COLO668 (cell line): ENCODE measurements around the gene NOTCH3.

Source experiments
- DNase-seq: peaks from one replicate; lab custom pipeline; 2025; ENCODE audit not compliant: unreplicated experiment; lab: John Stamatoyannopoulos, UW

Gene NOTCH3

DNA sequence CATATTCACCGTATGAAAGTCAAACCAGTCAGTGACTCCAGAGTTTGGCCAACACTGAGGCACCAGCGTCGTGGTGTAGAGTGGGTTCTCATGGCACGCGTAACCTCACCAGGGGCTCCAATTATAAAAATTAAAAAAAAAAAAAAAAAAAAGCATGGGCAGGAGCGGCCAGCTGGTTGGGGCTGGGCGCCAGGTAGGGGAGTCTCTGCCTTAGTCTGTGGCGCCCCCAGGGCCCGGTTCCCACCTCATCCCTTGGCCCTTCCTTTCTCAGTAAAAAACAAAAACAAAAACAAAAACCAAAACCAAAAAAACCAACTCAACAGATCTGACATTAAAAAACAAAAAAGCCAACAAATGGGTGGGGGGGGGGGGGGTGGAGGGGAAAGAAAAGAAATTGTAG lies 36.1 kb upstream of the NOTCH3 start:
- DNase-seq: no peak

DNA sequence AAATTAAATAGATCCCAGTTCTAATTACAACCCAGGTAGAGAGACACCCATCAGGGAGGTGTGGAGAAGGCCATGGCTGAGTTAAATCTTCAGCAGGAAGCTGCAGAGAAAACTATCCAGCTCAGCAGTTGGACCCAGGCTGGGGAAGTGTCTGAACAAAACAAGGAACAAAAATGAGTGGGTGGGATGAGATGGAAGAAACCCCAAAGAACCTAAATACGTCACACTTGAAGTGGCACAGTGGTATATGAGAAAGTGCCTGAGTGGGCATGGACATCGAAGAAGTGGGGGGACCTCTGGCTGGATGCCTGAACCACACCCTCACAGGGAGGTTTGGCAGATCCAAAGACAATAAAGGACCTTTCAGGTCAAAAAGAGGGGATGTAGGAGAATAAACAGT lies 35.0 kb upstream of the NOTCH3 start:
- no peak for DNase-seq

DNA sequence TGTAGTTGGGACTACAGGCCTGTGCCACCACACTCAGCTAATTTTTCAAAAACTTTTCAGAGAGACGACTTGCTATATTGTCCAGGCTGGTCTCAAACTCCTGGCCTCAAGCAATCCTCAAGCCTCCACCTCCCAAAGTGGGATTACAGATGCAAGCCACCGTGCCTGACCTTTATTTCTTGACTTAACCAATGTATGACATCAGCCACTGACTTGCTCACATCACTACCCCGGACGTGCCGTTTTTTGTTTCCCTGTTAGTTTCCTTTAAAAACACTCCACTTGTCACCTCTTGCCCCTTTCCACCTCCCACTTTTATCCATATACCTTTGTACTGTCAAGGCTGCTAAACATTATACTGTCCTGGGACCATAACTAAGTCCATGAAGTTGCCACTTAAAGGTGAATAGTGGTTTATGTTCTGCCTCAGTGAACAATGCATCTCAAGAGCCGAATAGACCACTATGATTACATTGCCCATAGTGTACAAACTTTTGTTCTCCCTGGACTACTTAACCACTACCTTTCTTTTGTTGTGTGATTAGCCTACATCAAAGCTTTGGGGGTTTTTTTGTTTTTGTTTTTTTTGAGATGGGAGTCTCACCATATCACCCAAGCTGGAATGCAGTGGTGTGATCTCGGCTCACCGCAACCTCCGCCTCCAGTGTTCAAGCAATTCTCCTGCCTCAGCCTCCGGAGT lies 33.8 kb upstream of the NOTCH3 start:
- DNase-seq: peak; percentile 1

DNA sequence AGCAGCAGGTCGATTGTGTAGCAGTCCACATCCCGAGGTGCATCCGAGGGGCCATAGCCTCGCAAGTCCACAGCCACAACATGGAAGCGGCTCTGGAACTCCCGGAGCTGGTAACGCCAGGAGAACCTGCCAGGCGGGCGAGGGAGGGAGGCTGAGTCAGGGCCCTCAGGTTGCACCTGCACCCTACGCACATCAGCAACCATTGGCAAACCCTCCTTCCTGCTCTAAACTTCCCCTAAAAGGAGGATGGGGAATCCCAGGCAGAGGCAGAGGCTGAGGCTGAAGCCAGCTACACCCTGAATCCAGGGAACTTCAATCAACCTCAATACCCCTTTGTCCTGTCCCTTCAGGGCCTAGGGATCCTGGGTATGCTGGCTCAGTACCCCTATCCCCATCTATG lies 30.5 kb upstream of the NOTCH3 start:
- no peak for DNase-seq

DNA sequence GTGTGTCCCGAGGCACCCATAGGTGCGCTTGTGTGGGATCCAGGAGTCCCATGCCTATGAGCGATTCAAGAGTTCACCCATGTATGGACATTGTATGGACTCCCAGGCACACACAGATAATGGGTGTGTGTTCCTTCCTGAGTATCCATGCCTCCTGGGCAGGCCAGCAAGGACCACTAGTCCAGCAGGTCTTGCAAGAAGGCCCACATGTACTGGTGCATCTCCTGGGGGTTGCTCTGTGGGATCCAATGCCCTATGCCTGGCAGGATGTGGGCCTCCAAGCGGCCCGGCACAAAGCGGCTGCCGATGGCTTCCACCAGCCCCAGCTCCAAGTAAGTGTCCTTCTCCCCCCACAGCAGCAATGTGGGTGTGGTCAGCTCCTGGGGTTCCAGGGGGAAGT lies 26.5 kb upstream of the NOTCH3 start:
- DNase-seq: no peak

DNA sequence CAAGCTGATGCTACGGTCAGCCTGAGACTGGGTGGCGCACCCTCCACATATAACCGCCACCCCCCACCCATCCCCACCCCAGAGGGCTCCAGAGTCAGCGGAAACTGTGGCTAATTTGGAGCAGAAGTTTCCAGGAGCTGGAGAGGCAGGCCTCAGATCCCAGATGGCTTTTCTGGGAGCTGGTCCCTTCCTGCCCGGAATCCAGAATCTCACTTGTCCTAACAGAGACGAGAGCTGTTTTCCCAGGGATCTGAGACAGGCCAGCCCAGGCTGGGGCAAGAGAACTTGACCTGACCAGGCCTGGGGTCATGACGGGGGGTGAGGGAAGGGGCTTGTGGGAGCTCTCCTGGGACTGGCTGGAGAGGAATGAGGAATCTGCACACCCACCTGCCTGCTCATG lies 25.0 kb upstream of the NOTCH3 start:
- DNase-seq: no peak

DNA sequence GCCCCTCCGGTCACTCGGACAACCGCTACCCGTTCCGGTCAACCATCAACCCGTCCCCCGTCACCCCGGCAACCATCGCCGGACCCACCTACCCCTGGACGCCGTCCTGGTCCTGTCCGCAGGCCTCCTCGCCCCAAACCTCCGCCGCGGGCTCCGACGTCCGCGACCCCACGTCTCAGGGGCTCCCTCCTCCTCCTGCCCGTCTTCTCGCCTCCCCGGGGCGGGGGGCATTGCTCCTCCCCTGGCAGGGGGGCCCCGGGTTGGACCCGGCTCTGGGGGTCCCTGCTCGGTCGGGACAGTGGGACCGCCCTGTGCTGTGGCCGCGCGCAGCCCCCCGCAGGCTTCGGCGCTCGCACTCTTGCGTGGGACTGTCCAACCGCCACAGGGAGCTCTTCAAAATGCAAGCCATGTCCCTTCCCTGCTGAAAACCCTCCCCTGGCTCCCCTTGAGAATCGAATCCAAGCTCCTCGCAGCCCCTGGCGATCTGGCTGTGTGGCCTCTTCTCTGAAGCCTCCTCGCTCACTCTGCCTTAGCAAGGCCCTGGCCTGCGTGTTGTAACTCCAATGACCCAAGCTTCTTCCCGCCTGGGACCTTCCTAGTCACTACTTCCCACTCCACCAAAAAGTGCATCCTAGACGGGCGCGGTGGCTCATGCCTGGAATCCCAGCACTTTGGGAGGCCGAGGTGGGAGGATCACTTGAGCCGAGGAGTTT lies 23.0 kb upstream of the NOTCH3 start:
- DNase-seq: no peak

DNA sequence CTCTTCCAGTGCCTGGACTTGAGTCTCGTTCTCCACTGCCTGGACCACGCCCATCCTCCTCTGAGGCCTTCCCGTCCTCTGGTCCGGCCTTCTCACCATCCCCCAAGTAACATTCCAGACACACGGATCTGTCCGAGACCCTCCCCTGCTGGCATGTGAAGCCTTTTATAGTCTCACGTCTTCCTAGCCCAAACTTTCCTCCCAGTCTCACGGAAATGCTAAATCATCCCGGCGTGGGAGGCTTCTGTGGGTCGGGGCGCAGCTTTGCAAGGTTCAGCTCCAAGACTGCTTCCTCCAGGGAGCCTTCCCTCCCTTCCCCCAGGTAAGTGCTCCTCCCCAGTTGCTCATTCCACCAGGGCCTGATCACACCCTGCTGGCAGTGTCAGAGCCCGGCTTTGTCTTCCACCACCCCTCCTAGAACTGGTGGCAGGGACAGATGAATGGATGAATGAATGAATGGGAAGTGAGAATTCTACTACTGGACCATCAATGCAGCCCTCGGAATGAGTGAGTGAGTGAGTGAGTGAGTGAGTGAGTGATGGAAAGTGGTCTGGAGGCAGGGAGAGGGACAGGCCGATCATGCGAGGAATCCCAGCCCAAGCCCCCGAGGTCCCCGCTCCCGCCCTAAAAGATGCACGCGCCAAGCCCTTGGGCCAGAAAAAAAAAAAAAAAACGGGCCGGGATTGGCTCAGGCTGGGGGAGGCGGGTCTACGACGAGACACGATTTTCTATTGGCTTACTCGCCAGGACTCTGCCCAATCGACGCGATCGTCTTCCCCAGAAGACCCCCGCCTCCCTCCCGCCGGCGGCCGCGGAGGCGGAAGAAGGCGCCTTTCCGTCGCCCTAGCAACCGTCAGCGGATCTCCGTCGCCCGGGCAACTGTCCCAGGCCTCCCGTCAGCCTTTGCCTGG lies 22.2 kb upstream of the NOTCH3 start:
- peak; percentile 87 for DNase-seq

DNA sequence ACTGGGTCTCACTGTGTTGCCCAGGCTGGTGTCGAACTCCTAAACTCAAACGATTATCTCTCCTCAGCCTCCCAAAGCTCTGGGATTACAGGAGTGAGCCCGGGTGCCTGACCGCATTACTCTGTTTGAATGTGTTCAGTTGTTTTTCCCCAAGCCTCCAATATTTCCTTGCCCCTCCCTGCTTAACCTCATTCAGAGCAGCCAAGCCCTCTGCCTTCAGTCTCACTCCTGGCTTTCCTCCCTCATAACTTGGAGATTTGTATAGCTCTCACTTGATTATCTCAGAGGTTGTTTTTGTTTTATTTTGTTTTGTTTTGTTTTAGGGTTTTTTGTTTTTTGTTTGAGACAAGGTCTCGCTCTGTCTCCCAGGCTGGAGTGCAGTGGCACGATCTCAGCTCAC lies 20.0 kb upstream of the NOTCH3 start:
- DNase-seq: no peak

DNA sequence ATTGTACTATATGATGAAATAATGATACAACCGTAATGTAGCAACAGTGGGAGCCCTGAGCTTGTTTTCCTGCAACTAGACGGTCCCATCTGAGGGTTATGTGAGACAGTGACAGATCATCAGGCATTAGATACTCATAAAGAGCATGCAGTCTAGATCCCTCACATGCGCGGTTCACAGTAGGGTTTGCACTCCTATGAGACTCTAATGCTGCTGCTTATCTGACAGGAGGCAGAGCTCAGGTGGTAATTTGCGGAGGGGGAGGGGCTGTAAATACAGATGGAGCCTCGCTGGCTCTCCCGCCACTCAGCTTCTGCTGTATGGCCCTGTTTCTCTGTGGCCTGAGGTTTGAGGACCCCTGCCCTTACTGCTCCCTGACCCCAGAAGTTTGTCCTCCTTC lies 17.7 kb upstream of the NOTCH3 start:
- DNase-seq: no peak

DNA sequence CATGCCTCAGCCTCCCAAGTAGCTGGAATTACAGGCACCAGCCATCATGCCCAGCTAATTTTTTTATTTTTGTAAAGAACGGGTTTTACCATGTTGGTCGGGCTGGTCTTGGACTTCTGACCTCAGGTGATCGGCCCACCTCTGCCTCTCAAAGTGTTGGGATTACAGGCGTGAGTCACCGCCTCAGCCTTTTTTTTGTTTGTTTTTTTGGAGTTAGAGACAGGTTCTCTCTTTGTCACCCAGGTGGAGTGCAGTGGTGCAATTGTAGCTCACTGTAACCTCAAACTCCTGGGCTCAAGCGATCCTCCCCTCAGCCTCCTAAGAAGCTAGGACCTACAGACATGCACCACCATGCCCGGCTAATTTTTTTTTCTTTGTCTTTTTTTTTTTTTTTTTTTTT lies 15.6 kb upstream of the NOTCH3 start:
- DNase-seq: no peak

DNA sequence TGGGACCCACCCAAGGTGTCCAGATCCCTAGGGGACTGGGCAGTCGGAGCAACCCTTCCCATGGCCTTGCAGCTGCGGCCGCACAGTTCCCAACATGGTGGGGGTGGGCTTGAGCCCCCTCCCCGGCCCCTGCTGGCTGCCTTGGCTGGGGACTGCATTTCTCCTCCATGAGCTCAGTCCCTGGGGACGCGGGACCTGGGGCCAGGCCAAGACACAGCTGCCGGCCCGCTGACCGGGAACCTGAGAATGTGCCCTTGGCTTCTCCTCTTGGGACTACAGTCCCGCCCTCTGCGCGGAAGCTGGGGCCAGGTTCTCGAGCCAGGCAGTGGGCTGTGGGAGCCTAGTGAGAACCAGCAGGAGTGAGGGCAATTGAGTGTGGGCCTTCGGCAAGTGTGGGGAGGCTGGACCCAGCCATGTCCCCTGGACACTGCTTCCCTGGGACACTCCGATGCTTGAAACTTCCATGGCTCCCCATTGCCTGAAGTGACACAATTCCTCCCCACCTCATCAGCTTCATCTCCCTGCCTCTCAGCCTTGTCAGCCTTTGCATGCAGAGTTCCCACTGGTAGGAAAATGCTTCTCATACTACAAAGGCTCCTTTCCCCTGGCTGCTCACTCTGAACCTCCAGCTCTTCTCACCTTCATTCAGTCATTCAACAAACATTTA lies 13.1 kb upstream of the NOTCH3 start:
- no peak for DNase-seq

DNA sequence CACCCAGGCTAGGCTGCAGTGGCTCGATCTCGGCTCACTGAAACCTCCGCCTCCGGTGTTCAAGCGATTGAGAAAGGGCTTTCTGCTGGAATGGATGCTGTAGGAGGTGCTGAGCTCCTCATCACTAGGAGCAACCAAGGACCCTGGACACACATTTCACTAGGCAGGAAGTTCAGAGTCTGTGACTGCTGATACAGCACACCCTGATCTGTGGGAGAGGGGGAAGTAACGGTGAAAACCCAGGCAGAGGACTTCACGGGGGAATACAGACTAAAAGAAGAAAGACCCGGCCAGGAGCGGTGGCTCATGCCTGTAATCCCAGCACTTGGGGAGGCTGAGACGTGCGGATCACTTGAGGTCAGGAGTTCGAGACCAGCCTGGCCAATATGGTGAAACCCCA lies 11.9 kb upstream of the NOTCH3 start:
- DNase-seq: no peak

DNA sequence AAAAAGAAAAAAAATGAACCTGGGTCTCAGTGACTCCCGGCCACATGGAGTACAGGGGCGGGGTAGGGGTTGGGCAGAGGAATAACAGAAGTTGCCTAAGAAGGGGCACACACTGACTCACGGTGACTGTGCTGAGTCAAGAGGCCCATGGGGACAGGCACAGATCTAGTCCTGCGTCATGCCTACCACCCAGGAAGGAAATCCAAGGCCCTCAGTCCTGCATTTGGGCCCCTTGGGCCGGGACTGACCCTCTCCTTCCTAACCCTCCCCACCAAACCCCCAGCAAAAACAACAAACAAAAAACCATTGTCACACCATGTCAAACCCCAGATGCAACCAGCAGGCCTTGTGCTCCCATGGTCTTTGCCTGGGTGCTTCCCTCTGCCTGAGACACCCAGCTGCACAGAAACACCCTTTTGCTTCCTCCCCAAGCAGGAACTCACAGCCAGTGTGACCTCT lies 9.6 kb upstream of the NOTCH3 start:
- no peak for DNase-seq

DNA sequence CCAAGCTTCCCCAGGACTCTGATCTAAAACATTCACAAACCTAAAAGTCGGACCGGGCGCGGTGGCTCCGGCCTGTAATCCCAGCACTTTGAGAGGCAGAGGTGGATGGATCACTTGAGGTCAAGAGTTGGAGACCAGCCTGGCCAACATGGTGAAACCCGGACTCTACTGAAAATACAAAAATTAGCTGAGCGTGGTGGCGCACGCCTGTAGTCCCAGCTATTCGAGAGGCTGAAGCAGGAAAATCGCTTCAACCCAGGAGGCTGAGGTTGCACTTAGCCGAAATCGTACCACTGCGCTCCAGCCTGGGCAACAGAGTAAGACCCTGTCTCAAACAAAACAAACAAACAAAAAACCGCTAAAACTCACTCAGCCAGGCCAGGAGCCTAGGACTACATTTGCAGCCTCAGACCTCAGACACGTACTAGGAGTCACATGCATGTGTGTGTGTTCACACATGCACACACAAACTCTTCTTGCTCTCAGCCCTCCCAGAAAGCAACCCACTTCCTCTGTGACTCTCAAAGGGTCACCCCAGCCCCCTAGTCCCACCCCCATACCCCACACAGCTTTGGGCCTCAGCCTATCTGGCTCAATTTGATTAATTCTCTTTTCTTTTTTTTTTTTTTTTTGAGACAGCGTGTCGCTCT lies 704 bp upstream of the NOTCH3 start:
- DNase-seq: no peak

DNA sequence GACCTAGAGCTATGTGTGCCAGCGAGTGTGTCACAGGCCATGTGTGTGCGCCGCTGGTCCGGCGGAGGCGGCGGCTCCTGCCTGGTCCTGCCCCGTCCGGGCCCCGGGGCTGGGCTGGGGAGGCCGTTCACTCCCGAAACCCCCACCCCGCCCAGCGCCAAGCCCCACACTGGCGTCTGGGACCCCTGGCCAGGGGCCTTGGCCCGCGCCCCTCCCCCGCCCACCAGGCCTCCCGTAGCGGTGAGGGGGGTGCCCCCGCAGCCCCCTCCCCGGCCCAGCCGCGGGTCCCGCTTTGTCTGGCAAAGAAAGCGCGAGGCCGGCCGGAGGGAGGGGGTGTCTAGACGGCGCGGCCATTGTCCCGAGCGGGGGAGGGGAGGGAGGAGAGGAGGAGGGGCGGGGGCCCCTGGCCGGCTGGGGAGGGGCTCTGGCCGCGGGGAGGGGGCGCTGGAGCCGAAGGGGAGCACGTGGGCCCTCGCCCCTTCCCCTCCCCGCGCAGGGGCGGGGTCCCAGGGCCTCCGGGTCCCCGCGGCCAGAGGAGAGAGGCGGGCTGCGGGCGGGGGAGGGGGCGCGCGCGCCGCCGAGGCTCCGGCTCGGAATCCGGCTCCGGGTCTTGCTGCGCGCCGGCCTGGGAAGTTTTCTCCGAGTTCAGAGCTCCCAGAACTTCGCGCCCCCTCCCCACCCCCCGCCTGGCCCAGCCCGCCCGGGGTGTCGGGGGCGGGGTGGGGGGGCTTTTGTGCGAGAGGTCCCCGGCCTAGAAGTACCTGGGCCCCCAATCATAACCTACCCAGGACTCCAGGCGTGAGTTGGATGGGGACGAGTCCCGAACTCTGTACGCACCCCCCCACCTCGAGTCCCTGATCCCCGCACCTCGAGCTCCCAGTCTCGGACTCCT lies 888 bp downstream of the NOTCH3 start:
- no peak for DNase-seq

DNA sequence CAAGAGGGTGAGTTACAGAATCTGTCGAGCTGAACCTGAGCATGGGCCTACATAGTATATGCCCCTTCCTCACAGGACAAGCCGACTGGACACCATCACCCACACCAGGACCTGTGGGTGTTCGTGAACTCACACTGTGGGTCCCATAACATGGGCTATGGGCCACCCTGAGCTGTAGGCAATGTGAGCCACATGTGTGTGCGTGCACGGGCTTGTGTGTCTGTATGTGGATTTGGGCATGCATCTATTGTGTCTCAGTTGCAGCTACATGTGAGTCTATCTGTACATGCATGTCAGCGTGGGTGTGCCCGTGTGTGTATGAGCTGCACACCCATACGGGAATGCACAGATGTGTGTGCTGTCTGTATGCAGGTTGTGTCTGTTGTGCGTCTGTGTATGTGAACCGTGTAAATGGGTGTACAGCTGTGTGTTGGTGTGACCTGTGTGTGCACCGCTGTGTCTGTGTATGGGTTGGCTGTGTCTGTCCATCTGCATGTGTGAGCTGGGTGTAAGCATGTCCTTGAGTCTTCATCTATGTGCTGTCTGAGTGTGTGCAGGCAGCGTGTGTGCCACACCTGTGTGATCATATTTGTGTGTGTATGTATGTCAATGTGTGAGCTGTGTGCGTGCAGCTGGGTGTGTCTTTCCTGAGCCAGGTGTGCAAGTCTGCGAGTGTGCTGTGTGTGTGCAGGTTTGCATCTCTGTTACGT lies 1.7 kb downstream of the NOTCH3 start:
- DNase-seq: no peak

DNA sequence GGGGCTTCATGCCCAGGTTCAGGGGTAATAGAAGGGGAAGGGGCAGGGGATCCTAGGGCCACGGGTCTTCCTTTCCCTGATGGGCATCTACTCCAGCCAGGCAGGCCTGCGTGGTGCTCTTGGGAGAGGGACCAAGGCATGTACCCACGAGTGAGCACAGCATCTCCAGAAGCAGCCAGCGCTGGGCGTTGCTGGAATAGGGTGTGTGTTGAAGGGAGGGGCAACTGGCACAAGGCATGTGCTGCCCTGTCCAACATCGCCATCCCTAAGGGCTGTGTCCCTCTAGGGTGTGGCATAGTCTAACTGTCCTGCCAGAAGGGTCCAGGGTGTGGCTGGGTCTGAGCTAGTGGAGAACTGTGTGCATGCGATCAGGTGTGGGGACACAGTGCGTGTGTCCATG lies 2.9 kb downstream of the NOTCH3 start:
- DNase-seq: no peak

DNA sequence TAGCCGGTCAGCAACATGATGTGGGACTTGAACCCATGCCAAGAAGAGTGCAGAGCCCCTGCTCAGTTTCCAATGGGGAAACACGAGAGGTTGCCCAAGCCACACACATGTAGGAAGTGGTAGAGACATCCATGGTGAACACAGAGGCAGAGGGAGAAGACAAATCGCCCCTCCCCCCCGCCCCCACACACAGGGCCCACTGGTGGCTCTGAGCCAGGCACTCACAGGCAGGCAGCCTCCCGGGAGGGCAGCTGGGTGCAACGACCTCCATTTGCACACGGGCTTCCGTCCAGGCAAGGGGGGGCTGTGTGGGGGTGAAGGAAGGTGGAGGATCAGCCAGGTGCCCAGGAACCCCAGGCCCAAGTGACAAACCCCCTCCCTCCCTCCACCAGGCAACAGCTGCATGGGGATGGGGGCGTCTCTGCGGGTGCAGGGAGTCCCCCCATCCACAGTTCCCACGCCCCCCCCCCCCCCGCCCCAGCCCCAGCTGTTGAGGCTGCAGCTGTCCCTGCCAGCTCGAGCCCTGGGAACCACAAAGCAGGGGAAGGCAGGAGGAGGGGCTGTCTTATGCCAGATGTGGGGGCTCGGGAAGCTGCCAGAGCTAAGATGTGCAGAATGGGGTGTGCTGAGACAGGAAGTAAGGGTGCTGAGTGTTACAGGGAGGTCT lies 3.4 kb downstream of the NOTCH3 start:
- no peak for DNase-seq
